Vein endothelial cell (primary cell): ENCODE measurements around the gene SNRNP27. TPM values are rescaled to one million over a fixed set of nuclear protein-coding genes. Genes with fewer than 3 reads are reported as not detected.

Experiments used
- small RNA-seq: library from RNA; depleted of rRNA; stranded (forward); fragments of <200 nt; gene quantifications from one replicate; pipeline ENCODE3, GENCODE V24; 2012
- total RNA-seq: library from RNA; depleted of rRNA; stranded (reverse); fragments of >200 nt; gene quantifications from 2 replicates; pipeline ENCODE4 v1.2.3, GENCODE V29; 2012

The SNRNP27 gene, protein sequence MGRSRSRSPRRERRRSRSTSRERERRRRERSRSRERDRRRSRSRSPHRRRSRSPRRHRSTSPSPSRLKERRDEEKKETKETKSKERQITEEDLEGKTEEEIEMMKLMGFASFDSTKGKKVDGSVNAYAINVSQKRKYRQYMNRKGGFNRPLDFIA
- total RNA-seq = 44.7 and 50.4 TPM in 2 replicates

GRCh38 chr2:69893684-69894551 lies at the start of gene SNRNP27:
TSS of gene SNRNP27 (plus strand) at chr2:69893956. CDS start at chr2:69893985, 29 bp downstream.

DNA sequence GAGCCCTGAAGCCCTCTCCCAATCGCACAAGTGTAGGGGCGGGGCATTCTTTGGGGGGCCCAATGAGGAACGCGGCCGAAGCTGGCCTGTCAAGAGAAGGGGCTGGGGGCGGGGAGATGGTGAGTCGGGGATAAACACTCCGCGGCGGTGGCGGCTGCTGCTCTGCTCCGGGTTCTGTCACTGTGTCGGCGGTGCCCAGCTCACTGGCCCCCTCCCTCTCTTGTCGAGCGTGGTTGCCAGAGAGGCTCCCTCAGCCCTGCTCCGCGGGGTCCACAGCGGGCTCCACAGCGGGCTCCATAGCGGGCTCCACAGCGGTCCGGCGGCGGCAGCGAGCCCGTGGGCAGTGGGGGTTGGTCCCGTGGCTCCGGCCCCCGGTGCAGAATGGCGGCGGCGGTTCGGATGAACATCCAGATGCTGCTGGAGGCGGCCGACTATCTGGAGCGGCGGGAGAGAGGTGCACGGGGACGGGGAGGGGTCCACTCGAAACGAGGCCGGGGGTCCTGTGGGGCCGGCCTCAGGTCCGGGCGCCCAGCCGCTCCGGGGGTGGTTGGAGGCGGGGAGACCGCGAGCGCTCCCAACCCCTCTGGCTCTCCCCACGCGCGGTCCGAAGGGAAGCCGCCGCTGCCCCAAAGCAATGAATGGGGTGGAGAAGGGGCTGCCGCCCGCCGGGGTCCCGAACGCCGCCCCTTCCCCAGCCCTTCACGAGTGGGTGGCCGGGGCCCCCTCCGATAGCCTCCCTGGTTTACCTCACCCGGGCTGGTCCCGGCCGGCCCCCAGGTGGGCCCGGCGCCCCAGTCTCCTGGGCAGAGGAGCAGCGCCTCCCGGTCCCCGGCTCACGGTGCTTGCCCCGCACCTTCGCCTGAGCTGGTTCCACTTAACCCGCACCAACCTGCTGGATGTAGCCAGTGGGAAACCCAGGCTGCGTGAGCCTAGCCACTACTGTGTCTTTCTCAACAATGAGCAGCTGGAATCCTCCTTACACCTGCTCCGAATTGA lies 21.5 kb downstream of the SNRNP27 start, which contains the start of gene MXD1:
Gene MXD1, plus strand, starts transcription at position 160 of the 996 bp plus-strand sequence. Its CDS starts 222 bp downstream, at position 382.

Small RNA genes lying within 50 kb of the gene (small RNA-seq; reads per million reads assigned to genes)
- gene RPL23AP92 = not detected

Other genes starting within 250 kb of the SNRNP27 start
- 24.5 and 27.1 TPM in 2 replicates for gene ANXA4, start 151.8 kb upstream of the SNRNP27 start, total RNA-seq
- gene GMCL1, start 64.3 kb upstream of the SNRNP27 start, total RNA-seq = 4.9 and 5.4 TPM in 2 replicates
- gene MXD1, start 21.2 kb downstream of the SNRNP27 start, total RNA-seq = 5.7 and 6.2 TPM in 2 replicates
- 0.33 and 0.38 TPM in 2 replicates for gene ASPRV1, start 67.7 kb downstream of the SNRNP27 start, total RNA-seq
- gene PCBP1, start 193.5 kb downstream of the SNRNP27 start, total RNA-seq = 65.3 and 66.3 TPM in 2 replicates